GM10266 (cell line): ENCODE data around the gene MCRIP2.

Experiments
- DNase-seq: peaks from one replicate; pipeline ENCODE4 v3.0.0; 2012; ENCODE audit errors: extremely low spot score
- CTCF ChIP-seq: IDR thresholded peaks from 2 replicates; pipeline ENCODE4 v1.5.1; 2012; ENCODE audit warnings: mild to moderate bottlenecking, low read depth; ENCODE audit not compliant: control insufficient read depth, insufficient read depth; ENCODE audit errors: missing control alignments

The MCRIP2 gene

GRCh38 chr16:638034-638543 lies 3.5 kb upstream of the MCRIP2 start:
- no peak for DNase-seq
- no peak for TF ChIP-seq CTCF

GRCh38 chr16:638836-639235 lies 2.8 kb upstream of the MCRIP2 start:
- TF ChIP-seq CTCF = no peak
- no peak for DNase-seq

- TF ChIP-seq CTCF = no peak
- DNase-seq = no peak
Measured at GRCh38 chr16:640614-641013, 1.0 kb upstream of the MCRIP2 start.

- TF ChIP-seq CTCF = no peak
- DNase-seq = peak; percentile 76
Measured at GRCh38 chr16:642189-643049, 791 bp downstream of the MCRIP2 start.

- DNase-seq = no peak
- no peak for TF ChIP-seq CTCF
Measured at GRCh38 chr16:643050-643368, 1.4 kb downstream of the MCRIP2 start.

- DNase-seq = no peak
- TF ChIP-seq CTCF = no peak
Measured at GRCh38 chr16:644556-644955, 2.9 kb downstream of the MCRIP2 start.

- TF ChIP-seq CTCF = no peak
- DNase-seq = no peak
Measured at GRCh38 chr16:645852-646678, 4.4 kb downstream of the MCRIP2 start.
